Upper lobe of left lung (tissue), 6 donors: ENCODE data around the gene DIP2A. TPM values are rescaled to one million over a fixed set of nuclear protein-coding genes. Genes with fewer than 3 reads are reported as not detected.

Source experiments
- ATAC-seq, 2 donors: fragments of 200-7000 bp; cut with Tn5 transposase; one replicate each; pipeline ENCODE4 v1.9.1; 2022; ENCODE audit warnings: mild to moderate bottlenecking in 2 of 2, moderate library complexity in 2 of 2; ENCODE audit not compliant: low FRiP score in 2 of 2
- DNase-seq, 2 donors: peaks; one replicate each; pipeline ENCODE4 v3.0.0-alpha.2; 2019 to 2020
- H3K27ac ChIP-seq, 4 donors: fragments of 200-600 bp; sonication (generic); one replicate each; pipeline ENCODE4 v1.5.1; 2016 to 2019
- H3K27me3 ChIP-seq, 4 donors: fragments of 200-600 bp; sonication (generic); one replicate each; pipeline ENCODE4 v1.5.1; 2017 to 2019
- H3K36me3 ChIP-seq, 4 donors: fragments of 200-600 bp; sonication (generic); one replicate each; pipeline ENCODE4 v1.5.1; 2016 to 2019
- H3K4me1 ChIP-seq, 4 donors: fragments of 200-600 bp; sonication (generic); one replicate each; pipeline ENCODE4 v1.5.1; 2018 to 2019
- H3K4me3 ChIP-seq, 4 donors: fragments of 200-600 bp; sonication (generic); one replicate each; pipeline ENCODE4 v1.5.1; 2017 to 2019; ENCODE audit warnings: mild to moderate bottlenecking in 2 of 4, moderate library complexity in 1 of 4
- H3K9me3 ChIP-seq, 4 donors: fragments of 200-600 bp; sonication (generic); one replicate each; pipeline ENCODE4 v1.5.1; 2018 to 2019
- EP300 ChIP-seq, 4 donors: sonication (generic); formaldehyde crosslinking; IDR thresholded peaks; one replicate each; pipeline ENCODE4 v1.5.1; 2017; ENCODE audit warnings: antibody characterized with exemption in 4 of 4, control low read depth in 2 of 4
- POLR2A ChIP-seq, 4 donors: fragments of 450-650 bp; IDR thresholded peaks; one replicate each; pipeline ENCODE4 v1.5.1; 2016 to 2017; ENCODE audit warnings: antibody characterized with exemption in 4 of 4, mild to moderate bottlenecking in 2 of 4
- POLR2AphosphoS5 ChIP-seq, 2 donors: sonication (generic); formaldehyde crosslinking; IDR thresholded peaks; one replicate each; pipeline ENCODE4 v1.5.1; 2017; ENCODE audit warnings: antibody characterized with exemption in 2 of 2
- WGBS, 2 donors: methylation state at CpG; one replicate each; pipeline ENCODE4 v1.1.5; 2017 to 2018; 5-methylcytosine and 5-hydroxymethylcytosine counted together
- total RNA-seq, 6 donors: library from RNA; depleted of rRNA in 4 of 6; stranded (reverse); fragments of >200 nt in 4 of 6; gene quantifications; one replicate each; pipeline versions ENCODE4 v1.1.0 to v1.2.1, GENCODE V29; 2016 to 2021
- TF ChIP-seq, protein P1 (sequence below), 6 experiments: fragments of 450-650 bp in 4 of 6; fragments of 200-600 bp in 2 of 6; sonication (generic) in 2 of 6; IDR thresholded peaks; one replicate each; pipeline ENCODE4 v1.5.1; 2016 to 2019; ENCODE audit warnings: antibody characterized with exemption in 6 of 6
- donor health status: DM: no; HTN: no; CAD: no; lungs with moderate emphysema.
- donor health status: DM: no; HTN: yes; CAD: no; lungs with severe emphysema.

The DIP2A gene
- total RNA-seq, 6 donors from 2014 or later: 22.6 to 144 (median 43.0) TPM

DNA sequence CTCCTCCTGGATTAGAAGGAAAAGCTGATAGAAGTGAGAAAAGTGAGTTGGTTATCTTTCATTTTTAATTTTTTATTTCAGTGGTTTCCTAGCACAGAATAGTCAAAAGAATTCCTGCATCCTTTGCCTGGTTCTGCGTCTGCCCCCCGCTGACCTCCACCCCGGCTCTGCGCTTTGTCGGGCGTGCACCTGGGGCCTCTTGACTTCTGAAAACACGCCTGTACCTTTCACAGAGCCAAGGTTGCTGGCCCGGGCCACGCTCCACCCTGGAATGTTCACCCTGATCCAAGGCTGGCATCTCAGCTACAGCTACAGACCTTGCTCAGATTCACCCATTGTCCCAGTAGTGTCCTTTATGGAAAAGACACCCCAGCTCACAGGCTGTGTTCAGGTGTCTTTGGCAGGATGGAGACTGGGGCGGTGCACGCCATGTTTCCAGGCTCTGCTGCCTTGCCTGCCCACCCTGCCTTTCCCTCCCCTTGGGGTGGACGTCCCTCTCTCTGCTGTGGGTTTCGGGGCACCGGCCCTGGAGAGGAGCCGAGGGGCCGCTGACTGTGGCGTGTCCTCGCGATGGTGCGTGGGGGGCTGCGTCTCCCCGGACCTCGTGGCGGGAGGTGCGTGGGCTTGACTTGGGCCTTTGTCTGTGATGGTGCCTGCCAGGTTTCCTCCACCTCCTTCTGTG is 40.3 kb upstream of the DIP2A start:
- TF ChIP-seq, protein P1, sequence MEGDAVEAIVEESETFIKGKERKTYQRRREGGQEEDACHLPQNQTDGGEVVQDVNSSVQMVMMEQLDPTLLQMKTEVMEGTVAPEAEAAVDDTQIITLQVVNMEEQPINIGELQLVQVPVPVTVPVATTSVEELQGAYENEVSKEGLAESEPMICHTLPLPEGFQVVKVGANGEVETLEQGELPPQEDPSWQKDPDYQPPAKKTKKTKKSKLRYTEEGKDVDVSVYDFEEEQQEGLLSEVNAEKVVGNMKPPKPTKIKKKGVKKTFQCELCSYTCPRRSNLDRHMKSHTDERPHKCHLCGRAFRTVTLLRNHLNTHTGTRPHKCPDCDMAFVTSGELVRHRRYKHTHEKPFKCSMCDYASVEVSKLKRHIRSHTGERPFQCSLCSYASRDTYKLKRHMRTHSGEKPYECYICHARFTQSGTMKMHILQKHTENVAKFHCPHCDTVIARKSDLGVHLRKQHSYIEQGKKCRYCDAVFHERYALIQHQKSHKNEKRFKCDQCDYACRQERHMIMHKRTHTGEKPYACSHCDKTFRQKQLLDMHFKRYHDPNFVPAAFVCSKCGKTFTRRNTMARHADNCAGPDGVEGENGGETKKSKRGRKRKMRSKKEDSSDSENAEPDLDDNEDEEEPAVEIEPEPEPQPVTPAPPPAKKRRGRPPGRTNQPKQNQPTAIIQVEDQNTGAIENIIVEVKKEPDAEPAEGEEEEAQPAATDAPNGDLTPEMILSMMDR (IDR thresholded peaks at IDR 0.05): no peak
- TF ChIP-seq POLR2AphosphoS5 (IDR thresholded peaks at IDR 0.05) (no peak), POLR2A (IDR thresholded peaks at IDR 0.05) (no peak), EP300 (IDR thresholded peaks at IDR 0.05) (no peak)
- Histone ChIP-seq H3K4me1 (no peaks in the 10 kb centered on the region), H3K36me3 (peaks cover 10 to 59% (median 40%) of the 10 kb centered on the region in 4 donors), H3K27ac (no peak overlapping the region), H3K27me3 (no peaks in the 10 kb centered on the region), H3K9me3 (no peaks in the 10 kb centered on the region), H3K4me3 (no peak overlapping the region)
- DNase-seq (no peak), ATAC-seq (no peak)
- 94 to 96% methylated on average over 12 to 25 of the region's 25 CpGs for WGBS, 2 donors

DNA sequence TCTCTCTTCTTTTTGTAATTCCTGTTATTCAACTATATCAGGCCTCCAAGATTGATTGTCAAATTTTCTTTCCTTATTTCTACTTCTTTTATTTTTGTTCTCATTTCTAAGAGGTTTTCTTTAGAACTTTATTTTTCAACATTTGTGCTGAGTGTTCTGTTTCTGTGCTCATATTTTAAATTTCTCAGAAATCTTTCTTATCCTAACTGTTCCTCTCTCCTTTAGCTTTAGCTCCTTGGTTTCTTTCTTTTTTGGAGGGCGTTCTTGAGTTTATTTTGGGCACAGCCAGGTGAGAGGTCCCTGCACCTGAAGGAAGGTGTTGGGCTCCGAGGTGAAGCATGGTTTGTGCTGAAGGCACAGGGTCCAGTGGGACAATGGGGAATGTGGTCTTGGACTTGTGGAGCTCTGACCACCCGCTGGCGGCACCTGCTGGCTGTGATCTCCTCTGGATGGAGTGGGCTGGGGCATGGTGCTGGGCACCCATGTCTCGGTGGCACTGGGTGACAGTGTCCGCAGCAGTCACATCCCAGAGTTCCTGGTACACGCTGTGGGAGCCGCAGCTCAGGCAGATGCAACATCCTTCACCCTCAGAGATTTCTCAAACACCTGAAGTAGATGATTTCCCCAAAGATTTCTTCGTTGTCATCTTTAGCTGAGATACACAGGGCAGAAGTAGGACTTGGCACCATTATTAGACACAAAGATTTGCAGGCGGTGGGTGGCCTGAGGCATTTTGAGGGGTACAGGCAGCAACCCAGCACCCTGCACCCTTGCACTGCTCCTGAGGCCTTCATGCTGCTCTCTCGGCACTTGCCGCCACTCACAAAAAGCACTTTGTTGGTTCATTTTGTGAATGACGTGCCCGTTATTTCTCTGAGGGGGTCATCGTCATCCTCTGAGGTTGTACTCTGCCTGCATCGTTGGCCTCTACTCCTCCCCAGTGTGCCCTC is 38.2 kb upstream of the DIP2A start:
- no peak for ATAC-seq
- H3K27me3 ChIP-seq: no peaks in the 10 kb centered on the region
- no peak overlapping the region for H3K4me3 ChIP-seq
- TF ChIP-seq POLR2AphosphoS5 (IDR thresholded peaks at IDR 0.05) (no peak), EP300 (IDR thresholded peaks at IDR 0.05) (no peak)
- H3K27ac ChIP-seq: no peak overlapping the region
- no peaks in the 10 kb centered on the region for H3K9me3 ChIP-seq
- WGBS, 2 donors: 97% methylated on average over 14 to 16 of the region's 16 CpGs
- no peaks in the 10 kb centered on the region for H3K4me1 ChIP-seq
- DNase-seq: no peak
- peaks cover 10 to 54% (median 39%) of the 10 kb centered on the region in 4 donors for H3K36me3 ChIP-seq

DNA sequence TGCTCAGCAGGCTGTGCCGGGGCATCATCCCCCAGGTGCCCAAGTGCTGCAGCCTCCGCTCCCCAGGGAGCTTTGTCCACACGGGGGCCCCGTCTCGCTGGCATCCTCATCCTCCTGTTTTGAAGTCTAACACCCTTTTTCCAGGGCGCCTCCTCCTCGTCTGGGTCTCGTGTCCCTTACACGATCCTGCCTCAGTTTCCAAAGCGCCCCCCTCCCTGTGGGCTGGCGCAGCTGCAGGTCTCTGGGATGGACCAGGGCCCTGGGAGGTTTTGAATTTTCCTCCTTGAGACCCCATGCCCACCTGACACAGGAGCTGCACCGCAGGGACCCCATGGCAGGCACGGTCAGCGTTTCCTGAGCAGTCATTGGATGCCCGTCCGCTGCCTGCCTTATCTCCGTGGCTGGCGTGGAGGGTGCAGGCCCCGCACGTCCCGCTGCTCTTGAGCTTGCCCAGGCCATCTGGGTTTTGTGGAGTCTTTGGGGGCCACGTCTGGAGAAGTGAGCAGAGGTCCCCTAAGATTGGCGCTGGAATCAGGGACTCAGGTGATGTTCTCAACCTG is 37.4 kb upstream of the DIP2A start:
- WGBS, 2 donors: 94 to 97% methylated on average over 13 to 22 of the region's 23 CpGs
- peaks cover 10 to 51% (median 35%) of the 10 kb centered on the region in 4 donors for H3K36me3 ChIP-seq
- ATAC-seq: no peak
- H3K27ac ChIP-seq: no peak overlapping the region
- no peaks in the 10 kb centered on the region for H3K9me3 ChIP-seq
- no peak overlapping the region for H3K4me3 ChIP-seq
- no peaks in the 10 kb centered on the region for H3K27me3 ChIP-seq
- no peak for DNase-seq
- TF ChIP-seq, protein P1 (IDR thresholded peaks at IDR 0.05): no peak
- TF ChIP-seq EP300 (IDR thresholded peaks at IDR 0.05): no peak
- H3K4me1 ChIP-seq: no peaks in the 10 kb centered on the region

DNA sequence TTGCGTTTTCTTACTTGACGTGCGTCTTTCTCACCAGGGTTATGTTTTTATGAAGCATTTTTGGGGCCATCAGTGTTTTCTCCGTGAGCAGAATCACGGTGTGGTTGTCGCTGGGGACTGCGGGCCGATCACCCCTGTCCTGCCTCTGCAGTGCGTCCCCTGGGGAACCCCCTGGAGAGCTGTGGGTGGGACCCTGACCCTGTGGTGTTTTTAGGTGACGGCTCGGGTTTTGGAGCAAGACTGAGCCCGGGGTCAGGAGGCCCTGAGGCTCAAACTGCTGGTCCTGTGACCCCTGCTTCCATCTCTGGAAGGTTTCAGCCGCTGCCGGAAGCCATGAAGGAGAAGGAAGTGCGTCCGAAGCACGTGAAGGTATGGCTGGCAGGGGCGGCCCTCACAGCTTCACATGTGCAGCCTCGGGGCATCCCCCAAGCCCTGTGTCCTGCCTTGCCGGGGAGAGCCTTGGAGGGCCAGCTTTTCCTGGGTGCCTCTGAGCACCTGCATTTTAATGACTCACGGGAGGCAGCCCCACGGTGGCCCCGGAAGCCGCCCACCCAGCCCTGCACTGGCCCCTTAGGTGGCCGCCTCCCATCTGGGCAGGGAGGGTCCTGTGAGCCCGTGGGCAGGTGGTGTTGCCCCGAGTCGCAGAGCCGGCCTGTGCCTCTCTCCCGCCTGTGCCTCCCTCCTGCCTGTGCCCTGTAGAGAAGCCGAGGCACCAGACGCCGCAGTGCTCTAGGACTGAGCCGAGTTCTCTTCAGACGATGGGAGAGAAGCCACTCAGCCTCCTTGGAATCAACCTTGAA is 36.7 kb upstream of the DIP2A start:
- no peaks in the 10 kb centered on the region for H3K9me3 ChIP-seq
- no peaks in the 10 kb centered on the region for H3K27me3 ChIP-seq
- ATAC-seq (no peak), DNase-seq (no peak)
- H3K4me3 ChIP-seq: no peak overlapping the region
- H3K27ac ChIP-seq: no peak overlapping the region
- TF ChIP-seq POLR2AphosphoS5 (IDR thresholded peaks at IDR 0.05) (no peak), EP300 (IDR thresholded peaks at IDR 0.05) (no peak), POLR2A (IDR thresholded peaks at IDR 0.05) (no peak)
- TF ChIP-seq, protein P1 (IDR thresholded peaks at IDR 0.05): no peak
- H3K36me3 ChIP-seq: peaks cover 10 to 51% (median 32%) of the 10 kb centered on the region in 4 donors
- H3K4me1 ChIP-seq: no peaks in the 10 kb centered on the region
- 95 to 98% methylated on average over 22 to 31 of the region's 35 CpGs for WGBS, 2 donors
